Immature natural killer cell (primary cell): ENCODE results near the gene ZNRF2. TPM values are rescaled to one million over a fixed set of nuclear protein-coding genes. Genes with fewer than 3 reads are reported as not detected.

Experiments used
- DNase-seq, 3 donors: peaks; one replicate each; pipeline ENCODE4 v3.0.0; 2022; ENCODE audit warnings: mixed read lengths in 1 of 3
- H3K27ac Mint-ChIP-seq, 6 donors: one replicate each; pipeline ENCODE4 v1.8.0; 2020; ENCODE audit warnings: mixed read lengths in 6 of 6, mild to moderate bottlenecking in 5 of 6, inconsistent platforms in 4 of 6, moderate library complexity in 3 of 6
- H3K27me3 Mint-ChIP-seq, 3 donors: one replicate each; pipeline ENCODE4 v1.8.0; 2020 to 2021; ENCODE audit warnings: low read depth in 3 of 3, mild to moderate bottlenecking in 3 of 3, mixed read lengths in 3 of 3, moderate library complexity in 3 of 3, inconsistent platforms in 1 of 3
- H3K36me3 Mint-ChIP-seq, 3 donors: one replicate each; pipeline ENCODE4 v1.8.0; 2020; ENCODE audit warnings: mixed read lengths in 3 of 3, inconsistent platforms in 2 of 3, mild to moderate bottlenecking in 2 of 3
- H3K4me1 Mint-ChIP-seq, 2 donors: one replicate each; pipeline ENCODE4 v1.8.0; 2020; ENCODE audit warnings: inconsistent platforms in 2 of 2, mild to moderate bottlenecking in 2 of 2, mixed read lengths in 2 of 2, moderate library complexity in 1 of 2
- H3K4me3 Mint-ChIP-seq, 5 donors: one replicate each; pipeline ENCODE4 v1.8.0; 2020; ENCODE audit warnings: mild to moderate bottlenecking in 5 of 5, mixed read lengths in 5 of 5, inconsistent platforms in 3 of 5, moderate library complexity in 3 of 5
- H3K9me3 Mint-ChIP-seq, 6 donors: one replicate each; pipeline ENCODE4 v1.8.0; 2020; ENCODE audit warnings: mild to moderate bottlenecking in 6 of 6, mixed read lengths in 6 of 6, inconsistent platforms in 4 of 6, moderate library complexity in 3 of 6
- polyA plus RNA-seq, 3 donors: library from polyadenylated mRNA; unstranded; fragments of 300-500 nt; fragmentation: Illumina TruSeq; gene quantifications; one replicate each; pipeline ENCODE4 v1.2.3, GENCODE V29; 2021

Gene ZNRF2
- polyA plus RNA-seq, 3 donors from 2014 or later = 1.9 to 3.7 (median 3.1) TPM

- DNase-seq = no peak
Observed at GRCh38 chr7:30269490-30269889, 14.9 kb upstream of the ZNRF2 start.

GRCh38 chr7:30270921-30271320, 13.5 kb upstream of the ZNRF2 start:
- no peak overlapping the region for H3K4me3 Mint-ChIP-seq
- H3K27ac Mint-ChIP-seq = no peak overlapping the region
- peaks cover 0 to 6% (median 0%) of the 10 kb centered on the region in 3 donors for H3K36me3 Mint-ChIP-seq
- no peaks in the 10 kb centered on the region for H3K4me1 Mint-ChIP-seq
- H3K27me3 Mint-ChIP-seq = no peaks in the 10 kb centered on the region
- no peak for DNase-seq
- no peaks in the 10 kb centered on the region for H3K9me3 Mint-ChIP-seq

More at GRCh38 chr7:30269490-30269889, 14.9 kb upstream of the ZNRF2 start:
- Mint-ChIP-seq H3K27me3 (peaks cover 0 to 2% (median 0%) of the 10 kb centered on the region in 3 donors), H3K9me3 (no peaks in the 10 kb centered on the region), H3K4me1 (no peaks in the 10 kb centered on the region), H3K36me3 (peaks cover 0 to 6% (median 0%) of the 10 kb centered on the region in 3 donors), H3K27ac (no peak overlapping the region), H3K4me3 (no peak overlapping the region)

DNA sequence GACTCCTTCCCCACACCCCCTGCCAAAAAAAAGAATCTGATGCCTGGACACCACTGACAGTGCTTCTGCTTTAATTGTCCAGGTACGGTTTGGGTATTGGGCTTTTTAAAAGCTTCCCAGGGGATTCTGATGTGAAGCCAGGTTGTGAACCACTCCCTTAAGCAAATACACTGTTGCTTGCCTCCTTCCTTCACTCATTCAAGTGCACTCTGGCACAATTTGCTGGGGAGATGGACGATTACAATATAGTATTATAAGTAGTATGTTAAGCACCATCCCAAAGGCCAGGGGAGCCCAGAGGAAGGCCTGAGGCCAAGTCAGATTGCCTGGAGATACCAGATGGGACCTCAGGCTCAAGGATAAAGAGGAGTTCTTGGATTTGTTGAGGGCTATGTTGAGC, 12.3 kb upstream of the ZNRF2 start:
- H3K27ac Mint-ChIP-seq = no peak overlapping the region
- no peaks in the 10 kb centered on the region for H3K27me3 Mint-ChIP-seq
- peaks cover 0 to 4% (median 0%) of the 10 kb centered on the region in 3 donors for H3K36me3 Mint-ChIP-seq
- no peak overlapping the region for H3K4me3 Mint-ChIP-seq
- no peaks in the 10 kb centered on the region for H3K4me1 Mint-ChIP-seq
- no peak for DNase-seq
- no peaks in the 10 kb centered on the region for H3K9me3 Mint-ChIP-seq

GRCh38 chr7:30273552-30273951, 10.8 kb upstream of the ZNRF2 start:
- Mint-ChIP-seq H3K27me3 (peaks cover 0 to 2% (median 0%) of the 10 kb centered on the region in 3 donors), H3K4me1 (no peaks in the 10 kb centered on the region), H3K36me3 (no peaks in the 10 kb centered on the region), H3K9me3 (no peaks in the 10 kb centered on the region), H3K4me3 (no peak overlapping the region), H3K27ac (no peak overlapping the region)
- DNase-seq = no peak

DNA sequence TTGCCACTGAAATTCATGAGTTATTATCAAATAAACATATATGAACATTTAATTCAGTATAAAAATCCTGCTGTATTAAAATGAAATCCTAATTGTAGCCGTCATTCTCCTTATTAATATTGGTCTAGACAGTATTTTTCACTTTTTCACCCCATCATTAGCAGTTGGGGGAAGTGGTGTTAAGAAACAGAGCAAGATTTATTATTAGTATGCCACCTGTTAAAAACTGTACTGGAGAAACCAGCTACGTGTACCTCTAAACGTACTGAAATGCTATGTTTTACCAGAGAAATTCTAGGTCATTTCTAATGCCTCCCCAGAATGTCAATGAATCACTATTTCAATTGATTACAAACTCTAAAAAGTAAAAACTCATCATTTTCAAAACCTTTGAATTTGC, 9.8 kb upstream of the ZNRF2 start:
- no peaks in the 10 kb centered on the region for H3K36me3 Mint-ChIP-seq
- peaks cover 0 to 2% (median 0%) of the 10 kb centered on the region in 3 donors for H3K27me3 Mint-ChIP-seq
- H3K27ac Mint-ChIP-seq = no peak overlapping the region
- DNase-seq = no peak
- peaks cover 2 to 7% of the 10 kb centered on the region in 2 donors for H3K4me1 Mint-ChIP-seq
- H3K4me3 Mint-ChIP-seq = no peak overlapping the region
- H3K9me3 Mint-ChIP-seq = no peaks in the 10 kb centered on the region

GRCh38 chr7:30276203-30276900, 8.0 kb upstream of the ZNRF2 start:
- H3K4me1 Mint-ChIP-seq = peaks cover 2 to 8% of the 10 kb centered on the region in 2 donors
- H3K9me3 Mint-ChIP-seq = no peaks in the 10 kb centered on the region
- H3K4me3 Mint-ChIP-seq = no peak overlapping the region
- peak; percentile 53 to 63 (median 55) for DNase-seq
- no peaks in the 10 kb centered on the region for H3K36me3 Mint-ChIP-seq
- peaks cover 0 to 5% (median 0%) of the 10 kb centered on the region in 3 donors for H3K27me3 Mint-ChIP-seq
- no peak overlapping the region for H3K27ac Mint-ChIP-seq

DNA sequence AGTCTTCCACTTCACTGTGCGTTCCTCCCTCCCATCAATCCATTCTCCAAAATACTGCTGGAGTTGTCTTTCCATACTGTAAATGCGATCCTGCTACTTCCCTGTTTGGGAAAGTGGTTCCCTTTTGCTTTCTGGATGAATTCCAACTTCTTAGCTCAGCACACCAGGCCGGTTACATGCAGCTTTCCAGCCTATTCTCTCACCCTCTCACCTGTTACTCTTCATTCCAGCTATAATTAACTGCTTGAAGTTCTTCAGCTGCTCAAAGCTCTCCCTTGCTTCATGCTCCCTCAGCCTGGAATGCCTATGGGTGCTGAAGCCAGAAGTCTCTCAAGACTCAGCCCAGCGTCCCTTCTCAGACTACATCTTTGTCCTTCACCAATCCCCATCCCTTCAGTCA, 6.0 kb upstream of the ZNRF2 start:
- Mint-ChIP-seq H3K36me3 (no peaks in the 10 kb centered on the region), H3K4me1 (peaks cover 5 to 15% of the 10 kb centered on the region in 2 donors)

GRCh38 chr7:30278849-30279652, 5.3 kb upstream of the ZNRF2 start:
- H3K27me3 Mint-ChIP-seq = peaks cover 2 to 10% (median 9%) of the 10 kb centered on the region in 3 donors
- H3K9me3 Mint-ChIP-seq = no peaks in the 10 kb centered on the region
- H3K4me3 Mint-ChIP-seq = no peak overlapping the region
- H3K27ac Mint-ChIP-seq = peak overlapping the region in 3 of 6 donors; percentile 30 to 60 (median 50)
- peaks cover 7 to 21% of the 10 kb centered on the region in 2 donors for H3K4me1 Mint-ChIP-seq
- DNase-seq = no peak
- no peaks in the 10 kb centered on the region for H3K36me3 Mint-ChIP-seq

More for the DNA sequence above, 6.0 kb upstream of the ZNRF2 start:
- DNase-seq = no peak
- peak overlapping the region in 1 of 6 donors; percentile 4 for H3K27ac Mint-ChIP-seq
- H3K9me3 Mint-ChIP-seq = no peaks in the 10 kb centered on the region
- peaks cover 0 to 6% (median 5%) of the 10 kb centered on the region in 3 donors for H3K27me3 Mint-ChIP-seq
- H3K4me3 Mint-ChIP-seq = no peak overlapping the region

GRCh38 chr7:30279653-30279904, 4.8 kb upstream of the ZNRF2 start:
- Mint-ChIP-seq H3K36me3 (no peaks in the 10 kb centered on the region), H3K9me3 (no peaks in the 10 kb centered on the region), H3K27me3 (peaks cover 5 to 15% (median 13%) of the 10 kb centered on the region in 3 donors), H3K4me3 (no peak overlapping the region), H3K4me1 (peaks cover 9 to 23% of the 10 kb centered on the region in 2 donors), H3K27ac (peak overlapping the region in 3 of 6 donors; percentile 30 to 60 (median 50))
- no peak for DNase-seq

GRCh38 chr7:30280631-30281030, 3.8 kb upstream of the ZNRF2 start:
- Mint-ChIP-seq H3K4me3 (no peak overlapping the region), H3K27me3 (peaks cover 5 to 17% (median 13%) of the 10 kb centered on the region in 3 donors), H3K27ac (peak overlapping the region in 1 of 6 donors; percentile 1), H3K4me1 (peaks cover 9 to 23% of the 10 kb centered on the region in 2 donors), H3K9me3 (peaks cover 0 to under 1% (median 0%) of the 10 kb centered on the region in 6 donors), H3K36me3 (no peaks in the 10 kb centered on the region)
- DNase-seq = no peak

- peaks cover 5 to 6% (median 6%) of the 10 kb centered on the region in 6 donors for H3K9me3 Mint-ChIP-seq
Observed at GRCh38 chr7:30281263-30281662, 3.1 kb upstream of the ZNRF2 start.

GRCh38 chr7:30281791-30282190, 2.6 kb upstream of the ZNRF2 start:
- Mint-ChIP-seq H3K4me3 (no peak overlapping the region), H3K4me1 (peaks cover 20 to 35% of the 10 kb centered on the region in 2 donors), H3K36me3 (peaks cover 7 to 10% (median 7%) of the 10 kb centered on the region in 3 donors), H3K9me3 (peaks cover 8 to 11% (median 10%) of the 10 kb centered on the region in 6 donors), H3K27me3 (peaks cover 13 to 25% (median 18%) of the 10 kb centered on the region in 3 donors), H3K27ac (no peak overlapping the region)
- no peak for DNase-seq

More at GRCh38 chr7:30281263-30281662, 3.1 kb upstream of the ZNRF2 start:
- Mint-ChIP-seq H3K27ac (peak overlapping the region in 1 of 6 donors; percentile 81), H3K36me3 (peaks cover 3 to 5% (median 5%) of the 10 kb centered on the region in 3 donors), H3K4me1 (peaks cover 14 to 30% of the 10 kb centered on the region in 2 donors), H3K4me3 (no peak overlapping the region), H3K27me3 (peaks cover 10 to 24% (median 18%) of the 10 kb centered on the region in 3 donors)
- DNase-seq = no peak

DNA sequence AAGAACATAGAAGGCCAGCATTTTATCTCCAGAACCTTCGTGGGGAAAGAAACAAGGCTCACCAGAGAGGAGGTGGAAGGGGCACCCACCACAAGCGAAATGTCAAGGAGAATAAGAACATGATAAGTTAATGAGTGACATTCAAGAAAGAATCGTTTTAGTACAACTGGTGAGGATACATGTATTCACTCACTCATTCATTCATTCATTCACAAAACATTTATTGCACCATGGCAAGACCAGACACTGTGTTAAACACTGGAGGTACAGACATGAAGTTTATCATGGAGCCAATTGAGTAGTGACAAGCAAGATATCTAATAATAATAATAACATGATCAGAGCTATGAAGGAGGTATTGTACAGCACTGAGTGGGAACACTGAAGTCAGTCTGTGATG, 1.7 kb upstream of the ZNRF2 start:
- DNase-seq = no peak
- peaks cover 26 to 44% of the 10 kb centered on the region in 2 donors for H3K4me1 Mint-ChIP-seq
- H3K4me3 Mint-ChIP-seq = peak overlapping the region in 4 of 5 donors; percentile 6 to 82 (median 51)
- peaks cover 13 to 25% (median 18%) of the 10 kb centered on the region in 3 donors for H3K27me3 Mint-ChIP-seq
- peaks cover 9 to 14% (median 13%) of the 10 kb centered on the region in 6 donors for H3K9me3 Mint-ChIP-seq
- H3K27ac Mint-ChIP-seq = peak overlapping the region; percentile 18 to 94 (median 94)
- peaks cover 7 to 10% (median 7%) of the 10 kb centered on the region in 3 donors for H3K36me3 Mint-ChIP-seq

GRCh38 chr7:30285067-30285535, 704 bp downstream of the ZNRF2 start:
- H3K36me3 Mint-ChIP-seq = peaks cover 7 to 10% (median 7%) of the 10 kb centered on the region in 3 donors
- H3K4me1 Mint-ChIP-seq = peaks cover 45 to 60% of the 10 kb centered on the region in 2 donors
- H3K27ac Mint-ChIP-seq = peak overlapping the region in 3 of 6 donors; percentile 83 to 94 (median 84)
- DNase-seq = no peak
- peaks cover 13 to 23% (median 18%) of the 10 kb centered on the region in 3 donors for H3K27me3 Mint-ChIP-seq
- peaks cover 9 to 14% (median 13%) of the 10 kb centered on the region in 6 donors for H3K9me3 Mint-ChIP-seq
- peak overlapping the region; percentile 69 to 84 (median 82) for H3K4me3 Mint-ChIP-seq
